WTC11 (cell line): ENCODE measurements around the gene CCDC112. TPM values are rescaled to one million over a fixed set of nuclear protein-coding genes. Genes with fewer than 3 reads are reported as not detected.

Experiments used
- ATAC-seq: fragments of 200-7000 bp; cut with Tn5 transposase; 2 replicates; pipeline ENCODE4 v1.10.0; 2021; ENCODE audit warnings: mild to moderate bottlenecking, moderate library complexity
- CTCF ChIA-PET: fragments of 300-600 bp; sonication (Branson Sonifier 250); formaldehyde crosslinking; loops from one replicate; lab custom pipeline; 2021; ENCODE audit warnings: antibody characterized with exemption; lab: Charles Lee
- POLR2A ChIA-PET: fragments of 350-600 bp; sonication (Branson Sonifier 250); formaldehyde crosslinking; loops from one replicate; lab custom pipeline; 2021; ENCODE audit warnings: antibody characterized with exemption; lab: Charles Lee
- DNase-seq: peaks from one replicate; pipeline ENCODE4 v3.0.0; 2021; ENCODE audit warnings: low spot score
- H3K27ac Mint-ChIP-seq: 2 replicates; pipeline ENCODE4 v1.8.0; 2021; ENCODE audit warnings: mixed read lengths
- H3K27me3 Mint-ChIP-seq: 2 replicates; pipeline ENCODE4 v1.8.0; 2021; ENCODE audit warnings: low read depth, mild to moderate bottlenecking, moderate library complexity, mixed read lengths
- H3K36me3 Mint-ChIP-seq: 2 replicates; pipeline ENCODE4 v1.8.0; 2021; ENCODE audit warnings: mixed read lengths
- H3K4me1 Mint-ChIP-seq: 2 replicates; pipeline ENCODE4 v1.8.0; 2022; ENCODE audit warnings: mixed read lengths
- H3K4me3 Mint-ChIP-seq: 2 replicates; pipeline ENCODE4 v1.8.0; 2021; ENCODE audit warnings: mild to moderate bottlenecking, moderate library complexity, mixed read lengths
- H3K9me3 Mint-ChIP-seq: 2 replicates; pipeline ENCODE4 v1.8.0; 2021; ENCODE audit warnings: mixed read lengths
- AR ChIP-seq: fragments of 250-450 bp; sonication (Bioruptor Pico); IDR thresholded peaks from 2 replicates; pipeline ENCODE4 v1.9.0; 2021; ENCODE audit warnings: mild to moderate bottlenecking
- ESRRA ChIP-seq: sonication (generic); formaldehyde crosslinking; IDR thresholded peaks from 2 replicates; pipeline ENCODE4 v1.8.1; 2022; ENCODE audit warnings: mild to moderate bottlenecking, missing genetic modification reagents, borderline replicate concordance
- GABPB1 ChIP-seq: sonication (generic); formaldehyde crosslinking; IDR thresholded peaks from 2 replicates; pipeline ENCODE4 v1.8.1; 2023; ENCODE audit warnings: mild to moderate bottlenecking, missing genetic modification reagents
- NR2C2 ChIP-seq: sonication (generic); formaldehyde crosslinking; IDR thresholded peaks from 2 replicates; pipeline ENCODE4 v1.8.0; 2022; ENCODE audit warnings: mild to moderate bottlenecking, missing genetic modification reagents
- OVOL2 ChIP-seq: fragments of 250-450 bp; sonication (Bioruptor Pico); IDR thresholded peaks from 2 replicates; pipeline ENCODE4 v1.9.0; 2021; ENCODE audit warnings: mild to moderate bottlenecking, borderline replicate concordance
- RORB ChIP-seq: fragments of 250-450 bp; sonication (Bioruptor Pico); IDR thresholded peaks from 2 replicates; pipeline ENCODE4 v1.9.0; 2021; ENCODE audit warnings: mild to moderate bottlenecking
- TEAD4 ChIP-seq: sonication (generic); formaldehyde crosslinking; IDR thresholded peaks from 2 replicates; pipeline ENCODE4 v1.8.0; 2022; ENCODE audit warnings: mild to moderate bottlenecking, missing genetic modification reagents
- TP53 ChIP-seq: sonication (generic); formaldehyde crosslinking; IDR thresholded peaks from 2 replicates; pipeline ENCODE4 v1.8.1; 2023; ENCODE audit warnings: mild to moderate bottlenecking, missing genetic modification reagents
- USF2 ChIP-seq: sonication (generic); formaldehyde crosslinking; IDR thresholded peaks from 2 replicates; pipeline ENCODE4 v1.8.1; 2023; ENCODE audit warnings: mild to moderate bottlenecking, missing genetic modification reagents, moderate library complexity
- ZNF138 ChIP-seq: sonication (generic); formaldehyde crosslinking; conservative IDR thresholded peaks from 2 replicates; pipeline ENCODE4 v1.8.1; 2022; ENCODE audit warnings: mild to moderate bottlenecking, moderate library complexity, missing genetic modification reagents
- ZNF219 ChIP-seq: sonication (generic); formaldehyde crosslinking; IDR thresholded peaks from 2 replicates; pipeline ENCODE4 v1.8.0; 2023; ENCODE audit warnings: missing genetic modification reagents, mild to moderate bottlenecking, borderline replicate concordance
- ZNF425 ChIP-seq: fragments of 250-450 bp; sonication (Bioruptor Pico); conservative IDR thresholded peaks from 2 replicates; pipeline ENCODE4 v1.9.0; 2021; ENCODE audit warnings: mild to moderate bottlenecking
- ZSCAN18 ChIP-seq: fragments of 250-450 bp; sonication (Bioruptor Pico); IDR thresholded peaks from 2 replicates; pipeline ENCODE4 v2.1.2; 2022; ENCODE audit warnings: mild to moderate bottlenecking, moderate library complexity
- total RNA-seq: library from RNA; stranded (reverse); gene quantifications from 3 replicates; pipeline ENCODE4 v1.2.3, GENCODE V29; 2021

The CCDC112 gene
- total RNA-seq, 1 experiment from 2014 or later = 12.2 TPM

GRCh38 chr5:115296124-115297022 is at the start of gene CCDC112 (continued):
- TF ChIP-seq ZSCAN18 (CRISPR knock-in tag) = no peak
- no peak for TF ChIP-seq ZNF219 (CRISPR knock-in tag)
- TF ChIP-seq TP53 (CRISPR knock-in tag) = peak; percentile 52; the same call in 1 of the 2 replicates
- no peak for TF ChIP-seq AR (CRISPR knock-in tag)
- no peak for TF ChIP-seq RORB (CRISPR knock-in tag)

DNA sequence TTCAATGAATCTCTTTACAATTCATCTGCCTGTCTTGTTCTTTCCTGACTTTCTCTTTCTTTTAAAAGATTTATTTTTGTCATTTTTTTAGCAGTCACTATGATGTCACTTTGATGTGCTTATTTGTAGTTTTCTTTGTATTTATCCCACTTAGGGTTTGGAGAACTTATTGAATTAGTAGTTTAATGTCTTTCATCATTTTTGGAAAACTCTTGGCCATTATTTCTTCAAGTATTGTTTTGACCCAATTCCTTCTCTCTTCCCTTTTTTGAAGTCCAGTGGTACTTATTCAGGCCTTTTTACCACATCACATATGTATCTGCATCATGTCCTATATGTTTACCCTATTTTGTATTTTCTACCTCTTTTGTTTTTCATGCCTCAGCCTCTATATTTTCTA is 48.9 kb upstream of the CCDC112 start:
- ChIA-PET POLR2A (no interaction called here), CTCF (no interaction called here)
- DNase-seq (no peak), ATAC-seq (no peak)
- TF ChIP-seq ESRRA (CRISPR knock-in tag) (no peak), NR2C2 (CRISPR knock-in tag) (no peak), USF2 (CRISPR knock-in tag) (no peak), OVOL2 (CRISPR knock-in tag) (no peak), ZNF425 (CRISPR knock-in tag) (no peak), TEAD4 (CRISPR knock-in tag) (no peak)
- H3K36me3 Mint-ChIP-seq = no peaks in the 10 kb centered on the region
- no peak overlapping the region for H3K4me3 Mint-ChIP-seq
- peaks cover 10% of the 10 kb centered on the region for H3K4me1 Mint-ChIP-seq
- no peaks in the 10 kb centered on the region for H3K9me3 Mint-ChIP-seq
- H3K27ac Mint-ChIP-seq = no peak overlapping the region
- H3K27me3 Mint-ChIP-seq = no peaks in the 10 kb centered on the region

DNA sequence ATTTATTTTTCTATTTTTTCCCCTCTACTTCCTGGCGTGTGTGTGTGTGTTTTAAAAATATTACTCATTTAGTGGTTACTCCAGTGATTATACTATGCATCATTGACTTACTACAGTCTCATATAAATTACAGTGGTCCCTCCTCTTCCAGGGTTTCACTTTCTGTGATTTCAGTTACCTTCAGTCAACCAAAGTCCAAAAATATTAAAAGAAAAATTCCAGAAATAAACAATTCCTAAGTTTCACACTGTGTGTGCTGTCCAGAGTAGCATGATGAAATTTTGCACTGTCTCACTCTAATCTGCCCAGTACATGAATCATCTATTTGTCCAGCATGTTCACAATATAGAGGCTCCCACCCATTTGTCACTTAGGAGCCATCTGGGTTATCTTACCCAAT is 47.4 kb upstream of the CCDC112 start:
- H3K27me3 Mint-ChIP-seq = no peaks in the 10 kb centered on the region
- ChIA-PET CTCF (no interaction called here), POLR2A (no interaction called here)
- H3K9me3 Mint-ChIP-seq = no peaks in the 10 kb centered on the region
- DNase-seq (no peak), ATAC-seq (no peak)
- H3K4me1 Mint-ChIP-seq = peaks cover 10% of the 10 kb centered on the region
- no peak overlapping the region for H3K27ac Mint-ChIP-seq
- no peaks in the 10 kb centered on the region for H3K36me3 Mint-ChIP-seq
- no peak overlapping the region for H3K4me3 Mint-ChIP-seq
- TF ChIP-seq GABPB1 (CRISPR knock-in tag) (peak; percentile 82), ZNF138 (CRISPR knock-in tag) (no peak)
